OCI-LY7 (cell line): ENCODE results near the gene SIPA1L3. TPM values are rescaled to one million over a fixed set of nuclear protein-coding genes. Genes with fewer than 3 reads are reported as not detected.

Experiments
- BruUV-seq: library from RNA; stranded (reverse); fragments of 400-500 nt; replicated peaks from 2 replicates; lab custom pipeline; 2021; lab: Mats Ljungman, UMichigan
- CTCF ChIA-PET: fragments of 300-600 bp; sonication (Branson Sonifier 250); formaldehyde crosslinking; loops from one replicate; lab custom pipeline; 2022; ENCODE audit warnings: antibody characterized with exemption; ENCODE audit not compliant: unreplicated experiment; lab: Charles Lee
- POLR2A ChIA-PET: fragments of 300-600 bp; sonication (Branson Sonifier 250); formaldehyde crosslinking; loops from one replicate; lab custom pipeline; 2022; ENCODE audit warnings: antibody characterized with exemption; lab: Charles Lee
- DNase-seq: peaks from one replicate; pipeline ENCODE4 v3.0.0-alpha.2; 2015; ENCODE audit warnings: low spot score
- H2AFZ ChIP-seq: fragments of 200-600 bp; sonication (generic), shearing (Covaris generic); 2 replicates; pipeline ENCODE4 v1.6.1; 2014; ENCODE audit warnings: mild to moderate bottlenecking, antibody characterized with exemption, low read length, moderate library complexity
- H3K27ac ChIP-seq: fragments of 200-600 bp; sonication (generic); 2 replicates; pipeline ENCODE4 v1.5.1; 2014; ENCODE audit warnings: mixed run types, low read depth, mild to moderate bottlenecking, moderate library complexity, low read length, inconsistent platforms; ENCODE audit not compliant: poor library complexity, severe bottlenecking
- H3K36me3 ChIP-seq: fragments of 200-600 bp; sonication (generic); 2 replicates; pipeline ENCODE4 v1.6.1; 2014; ENCODE audit warnings: mild to moderate bottlenecking, antibody characterized with exemption, low read length, moderate library complexity, mixed read lengths; ENCODE audit not compliant: insufficient read depth
- H3K4me1 ChIP-seq: fragments of 200-600 bp; sonication (generic); 2 replicates; pipeline ENCODE4 v1.5.1; 2014; ENCODE audit warnings: mild to moderate bottlenecking, low read length; ENCODE audit not compliant: insufficient read depth, poor library complexity, severe bottlenecking
- H3K4me2 ChIP-seq: fragments of 200-600 bp; sonication (generic); 2 replicates; pipeline ENCODE4 v1.6.1; 2014; ENCODE audit warnings: mild to moderate bottlenecking, low read length
- H3K4me3 ChIP-seq: fragments of 200-600 bp; sonication (generic); 2 replicates; pipeline ENCODE4 v1.5.1; 2014; ENCODE audit warnings: mild to moderate bottlenecking, low read depth, low read length; ENCODE audit not compliant: poor library complexity, severe bottlenecking
- H3K79me2 ChIP-seq: fragments of 200-600 bp; sonication (generic); 2 replicates; pipeline ENCODE4 v1.6.1; 2016; ENCODE audit warnings: low read depth, mild to moderate bottlenecking, low read length, moderate library complexity, mixed read lengths; ENCODE audit not compliant: insufficient read depth
- H3K9me2 ChIP-seq: fragments of 200-600 bp; sonication (generic); 2 replicates; pipeline ENCODE4 v1.6.1; 2016; ENCODE audit warnings: mild to moderate bottlenecking, low read length, mixed read lengths; ENCODE audit not compliant: insufficient read depth
- H3K9me3 ChIP-seq: fragments of 200-600 bp; sonication (generic); 2 replicates; pipeline ENCODE4 v1.6.1; 2014; ENCODE audit warnings: mild to moderate bottlenecking, mixed run types, low read length, mixed read lengths
- H4K20me1 ChIP-seq: fragments of 200-600 bp; sonication (generic); 2 replicates; pipeline ENCODE4 v1.6.1; 2014; ENCODE audit warnings: mild to moderate bottlenecking, antibody characterized with exemption, low read length, moderate library complexity, mixed read lengths; ENCODE audit not compliant: insufficient read depth
- CTCF ChIP-seq: fragments of 200-600 bp; sonication (generic); conservative IDR thresholded peaks from 2 replicates; pipeline ENCODE4 v1.5.1; 2014; ENCODE audit warnings: mild to moderate bottlenecking, antibody characterized with exemption, low read length, moderate library complexity, mixed read lengths
- EZH2phosphoT487 ChIP-seq: fragments of 200-600 bp; sonication (generic); IDR thresholded peaks from 2 replicates; pipeline ENCODE4 v1.6.1; 2018; ENCODE audit warnings: low read depth, borderline replicate concordance, mild to moderate bottlenecking, mixed run types, antibody characterized with exemption, low read length, moderate library complexity, mixed read lengths
- intact Hi-C: fragments of 100-400 bp; cut with micrococcal nuclease; formaldehyde crosslinking; loops from one replicate; pipeline ENCODE4 v1.10.0; 2022; ENCODE audit not compliant: unreplicated experiment
- total RNA-seq, 2 experiments: library from RNA; depleted of rRNA in 1 of 2; stranded (reverse); fragments of >200 nt in 1 of 2; shearing (Covaris generic) in 1 of 2; gene quantifications; 2 replicates each; pipeline ENCODE4 v1.2.3, GENCODE V29; 2014 to 2022

Gene SIPA1L3
- total RNA-seq, 2 experiments from 2014 or later = 21.2 to 84.4 TPM

GRCh38 chr19:37999309-38000213 is 92.6 kb downstream of the SIPA1L3 start:
- H3K79me2 ChIP-seq = peaks cover 7% of the 10 kb centered on the region; the same call in 1 of the 2 replicates
- H2AFZ ChIP-seq = no peak overlapping the region
- CTCF ChIA-PET = no interaction called here
- H4K20me1 ChIP-seq = no peaks in the 10 kb centered on the region
- no TSS peak for BruUV-seq
- H3K36me3 ChIP-seq = peaks cover 3% of the 10 kb centered on the region; the same call in 1 of the 2 replicates
- H3K9me2 ChIP-seq = no peaks in the 10 kb centered on the region
- no peak overlapping the region for H3K4me3 ChIP-seq
- TF ChIP-seq EZH2phosphoT487 (no peak), CTCF (no peak)
- H3K9me3 ChIP-seq = no peaks in the 10 kb centered on the region
- DNase-seq = no peak
- POLR2A ChIA-PET = no interaction called here
- intact Hi-C loops = no loop called here
- H3K4me1 ChIP-seq = peaks cover 19% of the 10 kb centered on the region
- H3K4me2 ChIP-seq = no peak overlapping the region
- no peak overlapping the region for H3K27ac ChIP-seq

- no TSS peak for BruUV-seq
- no peak overlapping the region for H2AFZ ChIP-seq
- no peak overlapping the region for H3K4me3 ChIP-seq
- H4K20me1 ChIP-seq = no peaks in the 10 kb centered on the region
- no peaks in the 10 kb centered on the region for H3K9me3 ChIP-seq
- peaks cover 20% of the 10 kb centered on the region; the same call in 1 of the 2 replicates for H3K79me2 ChIP-seq
- H3K9me2 ChIP-seq = no peaks in the 10 kb centered on the region
- peaks cover 36% of the 10 kb centered on the region for H3K4me1 ChIP-seq
- no peaks in the 10 kb centered on the region for H3K36me3 ChIP-seq
- POLR2A ChIA-PET = interaction anchor here (0.6 to 0.7 kb wide), 2 partner anchors 16 to 47 kb away, joined by 3 read pairs; no protein-coding TSS in a partner anchor
- intact Hi-C loops = no loop called here
- H3K27ac ChIP-seq = no peak overlapping the region
- TF ChIP-seq CTCF (no peak), EZH2phosphoT487 (no peak)
- no peak overlapping the region for H3K4me2 ChIP-seq
- CTCF ChIA-PET = no interaction called here
- no peak for DNase-seq
Observed at GRCh38 chr19:38001158-38001781, 94.3 kb downstream of the SIPA1L3 start.
